Fibroblast of lung (primary cell): ENCODE data around the gene SPACA7.

Experiments
- EZH2 ChIP-seq: IDR thresholded peaks from 2 replicates; pipeline ENCODE4 v1.5.1; 2012; ENCODE audit warnings: low read length, control low read depth, mild to moderate bottlenecking; ENCODE audit errors: missing control alignments
- TF ChIP-seq, protein P1 (sequence below), 2 donors: IDR thresholded peaks in 1 of 2; conservative IDR thresholded peaks in 1 of 2; 1 replicate in 1 of 2; 2 replicates in 1 of 2; pipeline ENCODE4 v1.5.1; 2011 to 2012; ENCODE audit warnings: low read length in 2 of 2, control low read depth in 1 of 2, inconsistent platforms in 1 of 2, low read depth in 1 of 2, mild to moderate bottlenecking in 1 of 2

DNA sequence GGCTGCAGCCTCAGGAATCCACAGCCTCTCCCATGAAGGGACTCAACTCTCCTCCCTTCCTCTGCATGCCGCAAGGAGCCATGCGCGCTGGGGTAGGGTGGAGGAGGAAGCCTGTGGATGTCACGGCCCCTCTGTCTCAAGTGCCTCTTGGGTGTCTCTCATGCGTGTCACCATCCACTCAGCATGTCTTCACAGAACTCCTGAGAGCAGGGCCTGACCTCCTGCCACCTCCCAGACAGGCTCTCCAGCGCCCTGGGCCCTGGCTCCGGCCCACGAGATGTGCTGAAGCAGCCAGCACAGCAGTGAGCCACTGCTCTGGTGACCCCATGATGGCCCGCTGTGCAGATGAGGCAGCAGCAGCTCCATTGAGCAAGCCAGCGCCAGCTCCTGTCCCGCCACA, 25.9 kb upstream of the SPACA7 start:
- no peak for TF ChIP-seq EZH2
- TF ChIP-seq, protein P1, sequence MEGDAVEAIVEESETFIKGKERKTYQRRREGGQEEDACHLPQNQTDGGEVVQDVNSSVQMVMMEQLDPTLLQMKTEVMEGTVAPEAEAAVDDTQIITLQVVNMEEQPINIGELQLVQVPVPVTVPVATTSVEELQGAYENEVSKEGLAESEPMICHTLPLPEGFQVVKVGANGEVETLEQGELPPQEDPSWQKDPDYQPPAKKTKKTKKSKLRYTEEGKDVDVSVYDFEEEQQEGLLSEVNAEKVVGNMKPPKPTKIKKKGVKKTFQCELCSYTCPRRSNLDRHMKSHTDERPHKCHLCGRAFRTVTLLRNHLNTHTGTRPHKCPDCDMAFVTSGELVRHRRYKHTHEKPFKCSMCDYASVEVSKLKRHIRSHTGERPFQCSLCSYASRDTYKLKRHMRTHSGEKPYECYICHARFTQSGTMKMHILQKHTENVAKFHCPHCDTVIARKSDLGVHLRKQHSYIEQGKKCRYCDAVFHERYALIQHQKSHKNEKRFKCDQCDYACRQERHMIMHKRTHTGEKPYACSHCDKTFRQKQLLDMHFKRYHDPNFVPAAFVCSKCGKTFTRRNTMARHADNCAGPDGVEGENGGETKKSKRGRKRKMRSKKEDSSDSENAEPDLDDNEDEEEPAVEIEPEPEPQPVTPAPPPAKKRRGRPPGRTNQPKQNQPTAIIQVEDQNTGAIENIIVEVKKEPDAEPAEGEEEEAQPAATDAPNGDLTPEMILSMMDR (conservative IDR thresholded peaks at IDR 0.05 in 1 of 2, IDR thresholded peaks at IDR 0.05 in 1 of 2; ENCODE audit: low read depth in 1 of 2, low read length in 2 of 2): no peak
